Muscle layer of colon (tissue), 2 donors: Measurements from ENCODE around the gene THEM5.
"Not testable (repeated sequence)": the region's sequence is repeated elsewhere in the genome, so short reads cannot be mapped to it uniquely, and the experiment has no call there.

ENCODE experiments used
- H3K27ac ChIP-seq: one replicate; pipeline ENCODE4 v1.7.0; 2013; ENCODE audit warnings: low read depth, mild to moderate bottlenecking, low read length, moderate library complexity
- H3K27me3 ChIP-seq, 2 donors: one replicate each; pipeline ENCODE4 v1.7.0; 2013; ENCODE audit warnings: low read length in 2 of 2, mild to moderate bottlenecking in 2 of 2; ENCODE audit not compliant: insufficient read depth in 2 of 2, control insufficient read depth in 1 of 2
- H3K36me3 ChIP-seq: one replicate; pipeline ENCODE4 v1.7.0; 2013; ENCODE audit warnings: mild to moderate bottlenecking, low read length; ENCODE audit not compliant: insufficient read depth
- H3K4me1 ChIP-seq: one replicate; pipeline ENCODE4 v1.7.0; 2013; ENCODE audit warnings: mild to moderate bottlenecking, low read length; ENCODE audit not compliant: insufficient read depth
- H3K4me3 ChIP-seq, 2 donors: one replicate each; pipeline ENCODE4 v1.7.0; 2013; ENCODE audit warnings: low read length in 2 of 2, low read depth in 1 of 2, mild to moderate bottlenecking in 1 of 2, moderate library complexity in 1 of 2
- H3K9ac ChIP-seq: one replicate; pipeline ENCODE4 v1.7.0; 2013; ENCODE audit warnings: low read length
- H3K9me3 ChIP-seq: one replicate; pipeline ENCODE4 v1.7.0; 2013; ENCODE audit warnings: mild to moderate bottlenecking, low read length
- donor health status: abdominal sarcoma.
- donor health status: Adenocarcinoma of cecum.

THEM5 gene

GRCh38 chr1:151884879-151885278 is 31.4 kb upstream of the THEM5 start:
- not testable (repeated sequence) for H3K9me3 ChIP-seq, H3K4me1 ChIP-seq, H3K4me3 ChIP-seq, H3K27ac ChIP-seq, H3K27me3 ChIP-seq, H3K9ac ChIP-seq
- peaks cover 11% of the 10 kb centered on the region for H3K36me3 ChIP-seq

- H3K4me1 ChIP-seq, H3K27me3 ChIP-seq, H3K27ac ChIP-seq, H3K4me3 ChIP-seq, H3K9ac ChIP-seq, H3K9me3 ChIP-seq: not testable (repeated sequence)
- H3K36me3 ChIP-seq: peaks cover 11% of the 10 kb centered on the region
These were observed 30.9 kb upstream of the THEM5 start for GRCh38 chr1:151884445-151884844.

- H3K9me3 ChIP-seq, H3K4me3 ChIP-seq, H3K4me1 ChIP-seq, H3K9ac ChIP-seq, H3K27me3 ChIP-seq, H3K27ac ChIP-seq: not testable (repeated sequence)
- H3K36me3 ChIP-seq: peaks cover 11% of the 10 kb centered on the region
These were observed 30.4 kb upstream of the THEM5 start for GRCh38 chr1:151883898-151884297.

- not testable (repeated sequence) for H3K36me3 ChIP-seq, H3K27me3 ChIP-seq, H3K27ac ChIP-seq, H3K9ac ChIP-seq, H3K4me1 ChIP-seq, H3K4me3 ChIP-seq, H3K9me3 ChIP-seq
These were observed 29.4 kb upstream of the THEM5 start for GRCh38 chr1:151882918-151883317.

- Histone ChIP-seq H3K9ac (no peak overlapping the region), H3K36me3 (peaks cover 1% of the 10 kb centered on the region), H3K9me3 (no peaks in the 10 kb centered on the region), H3K4me1 (no peaks in the 10 kb centered on the region), H3K4me3 (no peak overlapping the region), H3K27me3 (no peaks in the 10 kb centered on the region), H3K27ac (no peak overlapping the region)
These were observed 29.0 kb upstream of the THEM5 start for GRCh38 chr1:151882466-151882865.

GRCh38 chr1:151881479-151881878 is 28.0 kb upstream of the THEM5 start:
- Histone ChIP-seq H3K4me3 (no peak overlapping the region), H3K27ac (no peak overlapping the region), H3K36me3 (no peaks in the 10 kb centered on the region)

GRCh38 chr1:151875419-151876097 is 22.0 kb upstream of the THEM5 start:
- no peaks in the 10 kb centered on the region for H3K4me1 ChIP-seq
- H3K4me3 ChIP-seq: no peak overlapping the region
- no peaks in the 10 kb centered on the region for H3K36me3 ChIP-seq
- H3K9ac ChIP-seq: no peak overlapping the region
- H3K27me3 ChIP-seq: no peaks in the 10 kb centered on the region
- H3K27ac ChIP-seq: no peak overlapping the region
- H3K9me3 ChIP-seq: no peaks in the 10 kb centered on the region

More at GRCh38 chr1:151881479-151881878, 28.0 kb upstream of the THEM5 start:
- Histone ChIP-seq H3K27me3 (no peaks in the 10 kb centered on the region), H3K9me3 (no peaks in the 10 kb centered on the region), H3K9ac (no peak overlapping the region), H3K4me1 (no peaks in the 10 kb centered on the region)

- not testable (repeated sequence) for H3K27ac ChIP-seq, H3K4me1 ChIP-seq, H3K36me3 ChIP-seq
These were observed 19.3 kb upstream of the THEM5 start for GRCh38 chr1:151872776-151873175.

GRCh38 chr1:151871284-151872030 is 17.9 kb upstream of the THEM5 start:
- no peaks in the 10 kb centered on the region for H3K27me3 ChIP-seq
- no peaks in the 10 kb centered on the region for H3K4me1 ChIP-seq
- no peak overlapping the region for H3K9ac ChIP-seq
- no peaks in the 10 kb centered on the region for H3K9me3 ChIP-seq
- no peak overlapping the region for H3K27ac ChIP-seq
- H3K36me3 ChIP-seq: no peaks in the 10 kb centered on the region
- H3K4me3 ChIP-seq: no peak overlapping the region

More at GRCh38 chr1:151872776-151873175, 19.3 kb upstream of the THEM5 start:
- not testable (repeated sequence) for H3K27me3 ChIP-seq, H3K4me3 ChIP-seq, H3K9me3 ChIP-seq, H3K9ac ChIP-seq

GRCh38 chr1:151868486-151868885 is 15.0 kb upstream of the THEM5 start:
- Histone ChIP-seq H3K4me1 (no peaks in the 10 kb centered on the region), H3K36me3 (no peaks in the 10 kb centered on the region), H3K9me3 (no peaks in the 10 kb centered on the region), H3K27ac (no peak overlapping the region), H3K9ac (no peak overlapping the region), H3K27me3 (no peaks in the 10 kb centered on the region), H3K4me3 (no peak overlapping the region)

GRCh38 chr1:151867765-151868411 is 14.4 kb upstream of the THEM5 start:
- no peak overlapping the region for H3K4me3 ChIP-seq
- H3K4me1 ChIP-seq: no peaks in the 10 kb centered on the region
- no peaks in the 10 kb centered on the region for H3K27me3 ChIP-seq
- H3K9ac ChIP-seq: no peak overlapping the region
- no peaks in the 10 kb centered on the region for H3K9me3 ChIP-seq
- H3K27ac ChIP-seq: no peak overlapping the region
- H3K36me3 ChIP-seq: no peaks in the 10 kb centered on the region
